HG03135 (cell line): ENCODE data around the gene GP1BB.
"Not testable (repeated sequence)": the region's sequence is repeated elsewhere in the genome, so short reads cannot be mapped to it uniquely, and the experiment has no call there.

ENCODE experiments used
- ATAC-seq: cut with Tn5 transposase; IDR thresholded peaks from one replicate; pipeline ENCODE4 v1.9.1; 2021; ENCODE audit warnings: mild to moderate bottlenecking, moderate library complexity; ENCODE audit not compliant: unreplicated experiment

The GP1BB gene

DNA sequence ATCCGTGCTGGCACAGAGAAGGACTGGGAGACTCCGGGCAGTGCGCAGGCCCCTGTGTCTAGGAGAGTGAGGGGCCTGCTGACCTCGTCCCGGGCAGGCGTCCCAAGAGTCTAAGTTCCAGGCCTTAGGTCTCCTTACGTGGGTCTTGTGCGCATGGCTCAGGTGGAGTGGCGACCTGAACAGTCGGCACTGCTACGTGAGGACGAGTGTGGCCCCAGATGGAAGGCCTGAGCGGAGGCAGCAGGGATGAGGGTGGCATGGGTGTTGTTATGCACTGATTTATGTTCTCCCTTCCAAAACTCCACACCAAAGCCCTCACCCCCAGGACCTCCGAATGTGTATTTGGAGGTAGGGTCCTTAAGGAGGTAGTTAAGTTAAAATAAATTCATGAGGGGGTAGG, 29.8 kb upstream of the GP1BB start:
- no peak for ATAC-seq

DNA sequence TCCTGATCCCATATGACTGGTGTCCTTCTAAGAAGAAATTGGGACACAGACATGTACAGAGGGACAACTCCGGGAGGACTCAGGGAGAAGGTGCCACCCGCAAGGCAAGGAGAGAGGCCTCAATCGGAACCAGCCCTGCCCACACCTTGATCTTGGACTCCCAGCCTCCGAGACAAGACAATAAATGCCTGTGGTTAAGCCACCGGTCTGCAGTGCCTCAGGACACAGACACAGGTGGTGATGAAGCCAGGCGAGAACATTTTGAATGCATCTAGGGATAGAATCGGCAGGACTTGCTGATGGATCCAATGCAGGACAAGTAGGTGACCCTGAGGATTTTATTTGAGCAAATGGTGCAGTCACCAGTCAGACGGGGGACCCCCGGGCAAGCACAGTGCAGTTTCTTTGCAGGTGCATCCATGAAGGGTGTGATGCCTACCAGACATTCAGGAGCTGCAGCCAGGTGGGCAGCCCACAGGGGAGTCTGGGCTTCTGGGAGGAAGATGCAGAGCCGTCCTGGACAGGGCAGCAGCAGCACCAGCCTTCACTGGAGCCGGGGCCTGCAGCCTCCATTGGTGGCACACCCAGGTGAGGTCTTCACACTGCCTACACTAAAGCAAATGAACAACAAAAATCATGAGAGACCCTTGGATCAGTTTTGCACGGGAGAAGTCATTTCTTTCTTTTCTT, 29.2 kb upstream of the GP1BB start:
- no peak for ATAC-seq

DNA sequence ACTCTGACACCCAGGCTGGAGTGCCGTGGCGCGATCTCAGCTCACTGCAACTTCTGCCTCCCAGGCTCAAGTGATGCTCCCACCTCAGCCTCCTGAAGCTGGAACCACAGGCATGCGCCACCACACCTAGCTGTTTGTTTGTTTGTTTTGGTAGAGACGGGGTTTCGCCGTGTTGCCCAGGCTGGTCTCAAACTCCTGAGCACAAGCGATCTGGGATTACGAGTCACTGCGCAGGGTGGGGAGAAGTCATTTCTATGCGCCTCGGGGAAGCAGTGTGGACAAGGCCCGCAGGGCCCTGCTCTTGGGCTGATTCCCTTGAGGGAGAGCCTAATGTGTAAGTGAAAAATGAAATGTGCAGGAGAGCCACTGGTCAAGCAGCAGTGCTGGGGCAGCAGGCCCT, 28.6 kb upstream of the GP1BB start:
- no peak for ATAC-seq

GRCh38 chr22:19696504-19697276, 26.6 kb upstream of the GP1BB start:
- no peak for ATAC-seq

- not testable (repeated sequence) for ATAC-seq
Observed at GRCh38 chr22:19697871-19698270, 25.5 kb upstream of the GP1BB start.

GRCh38 chr22:19700790-19701419, 22.4 kb upstream of the GP1BB start:
- no peak for ATAC-seq

- no peak for ATAC-seq
Observed at GRCh38 chr22:19701420-19702145, 21.8 kb upstream of the GP1BB start.

DNA sequence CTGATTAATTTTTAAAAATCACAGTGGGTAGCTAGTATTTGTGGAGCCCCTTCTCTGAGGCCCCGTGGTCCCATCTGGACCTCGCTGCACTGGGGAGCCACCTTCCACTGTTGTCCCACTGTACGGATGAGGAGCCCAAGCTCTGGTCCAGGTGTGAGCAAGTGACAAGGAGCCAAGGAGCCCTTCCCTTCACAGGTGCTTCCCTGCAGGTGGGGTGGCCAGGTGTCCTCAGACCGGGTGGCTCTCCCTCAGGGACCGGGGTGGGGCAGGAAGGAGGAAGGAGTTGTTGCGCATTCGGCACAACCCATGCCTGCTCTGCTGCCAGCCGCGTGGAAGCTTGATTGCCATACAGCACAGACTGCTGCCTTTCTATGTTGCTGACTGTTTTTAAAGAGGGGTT, 19.5 kb upstream of the GP1BB start:
- no peak for ATAC-seq

- no peak for ATAC-seq
Observed at GRCh38 chr22:19704355-19705015, 18.9 kb upstream of the GP1BB start.

- no peak for ATAC-seq
Observed at GRCh38 chr22:19705181-19705934, 18.0 kb upstream of the GP1BB start.

DNA sequence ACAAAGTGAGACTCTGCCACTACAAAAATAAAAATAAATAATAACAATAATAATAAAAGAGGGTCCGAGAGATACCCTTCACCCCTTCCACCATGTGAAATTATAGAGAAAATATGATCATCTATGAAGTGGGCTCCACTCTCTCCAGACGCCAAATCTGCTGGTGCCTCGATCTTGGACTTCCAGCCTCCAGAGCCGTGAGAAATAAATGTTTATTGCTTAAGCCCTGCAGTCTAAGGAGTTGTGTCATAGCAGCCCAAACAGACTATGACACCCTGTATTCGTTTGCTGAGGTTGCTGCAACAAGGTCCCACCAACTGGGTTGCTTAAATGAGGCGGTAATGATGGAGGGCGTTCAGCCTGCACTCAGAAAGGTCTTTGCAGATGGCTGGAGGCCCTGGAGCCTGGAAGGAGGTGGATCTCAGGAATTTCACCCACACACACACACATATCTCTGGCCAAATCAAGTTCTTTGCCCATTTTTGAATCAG, 16.6 kb upstream of the GP1BB start:
- no peak for ATAC-seq

DNA sequence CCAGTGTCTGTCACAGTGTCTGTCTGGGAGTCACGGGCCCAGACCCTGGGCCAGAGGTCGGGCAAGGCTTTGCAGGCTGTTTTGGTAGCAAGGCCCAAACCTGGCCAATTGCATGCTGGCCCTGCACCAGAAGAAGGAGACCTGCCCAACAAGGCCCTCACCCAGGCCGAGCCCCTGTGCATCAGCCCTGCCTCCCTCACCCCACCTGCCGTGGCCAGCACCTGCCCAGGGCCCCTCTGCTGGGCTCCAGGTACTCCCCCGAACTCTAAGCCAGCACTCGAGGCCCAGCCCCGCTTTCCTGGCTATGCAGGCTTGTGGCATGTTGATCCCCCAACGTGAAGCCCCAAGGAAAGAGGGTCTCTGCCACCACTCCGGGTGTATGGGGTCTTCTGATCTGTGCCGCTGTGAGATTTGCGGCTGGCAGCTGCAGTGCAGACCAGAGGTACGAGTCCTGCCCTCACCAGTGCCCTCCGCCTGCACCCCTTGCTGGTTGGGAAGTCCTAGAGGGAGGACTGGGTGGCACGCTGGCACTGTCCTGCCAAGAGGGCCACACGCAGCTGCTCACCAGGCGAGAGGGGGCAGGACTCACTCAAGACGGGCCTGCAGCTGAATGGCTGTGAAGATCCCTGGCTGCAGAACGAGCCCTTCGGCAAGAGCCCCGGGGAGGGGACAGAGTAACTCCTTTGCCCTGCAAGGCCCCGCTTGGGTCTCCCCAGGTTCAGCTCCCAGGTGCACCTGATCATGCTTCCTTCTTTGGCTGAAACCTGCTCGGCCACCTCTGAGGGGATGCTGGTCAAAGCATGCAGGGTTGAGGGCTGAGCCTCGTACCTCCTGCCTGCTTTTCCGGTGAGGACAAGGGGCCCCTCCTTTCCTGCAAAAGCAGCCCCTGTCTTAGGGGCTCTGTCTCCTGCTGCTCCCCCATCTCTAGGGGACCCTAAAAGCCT, 15.7 kb upstream of the GP1BB start:
- ATAC-seq: no peak

DNA sequence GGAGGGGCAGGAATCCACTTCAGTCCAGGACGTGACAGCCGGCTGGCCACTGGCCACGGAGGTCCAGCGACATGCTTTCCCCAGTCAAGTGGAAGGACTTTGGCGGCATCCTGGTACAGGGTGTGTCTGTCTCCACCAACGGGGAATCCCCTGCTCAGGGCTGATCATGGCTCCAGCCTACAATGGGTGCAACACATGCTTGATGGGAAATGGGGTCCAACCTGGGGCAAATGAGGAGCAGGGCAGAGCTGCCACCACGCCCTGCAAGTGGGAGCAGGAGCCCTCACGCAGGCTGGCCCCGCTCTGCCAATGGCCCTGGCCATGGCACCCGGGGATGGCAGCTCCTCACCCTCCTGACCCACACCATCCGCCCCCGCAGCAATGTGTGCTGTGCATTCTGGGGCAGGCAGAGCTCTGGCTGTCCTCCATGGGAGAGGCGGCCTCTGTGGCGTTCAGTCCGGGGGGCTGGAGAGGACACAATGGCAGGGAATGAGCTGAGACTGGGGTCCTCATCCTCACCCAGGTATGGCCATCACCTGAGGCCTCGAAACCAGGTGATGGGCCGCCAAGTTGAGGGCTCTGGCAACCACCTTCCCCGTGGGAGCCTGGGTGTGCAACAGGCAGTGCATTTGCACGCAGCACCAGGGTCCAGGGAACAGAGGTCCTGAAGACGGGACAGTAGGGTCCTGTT, 14.9 kb upstream of the GP1BB start:
- no peak for ATAC-seq

DNA sequence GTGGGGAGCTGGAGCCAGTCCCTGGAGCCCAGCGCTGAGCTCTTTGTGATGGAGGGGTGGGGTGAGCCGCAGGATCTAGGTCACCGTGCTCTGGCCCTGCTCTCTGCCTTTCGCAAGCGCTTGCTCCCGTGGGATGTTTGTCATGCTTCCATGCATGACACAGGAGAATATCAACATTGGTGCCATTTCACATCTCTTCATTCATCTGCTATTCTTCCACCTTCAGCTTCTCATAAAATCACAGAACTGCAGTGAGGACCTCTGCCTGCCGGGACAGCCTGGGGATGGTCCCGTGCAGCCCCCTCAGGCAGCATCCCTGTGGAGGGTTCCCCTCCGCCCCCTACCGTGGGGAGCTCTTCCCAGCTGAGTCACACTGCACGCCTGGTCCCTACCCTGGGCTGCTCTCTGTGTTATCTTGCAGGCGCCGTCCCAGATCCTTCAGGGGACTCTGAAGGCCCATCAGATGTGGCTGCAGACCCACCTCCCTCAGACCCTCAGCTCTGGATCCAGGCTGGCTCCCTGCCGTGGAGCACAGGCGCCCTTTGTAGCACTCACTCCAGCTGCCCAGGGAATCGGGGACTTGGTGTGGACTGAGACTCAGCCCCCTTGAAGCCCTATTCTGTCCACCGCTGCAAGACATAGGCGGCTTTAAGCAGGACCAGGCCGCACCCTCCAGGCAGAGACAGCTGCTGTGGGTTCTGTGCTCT, 14.1 kb upstream of the GP1BB start:
- no peak for ATAC-seq

DNA sequence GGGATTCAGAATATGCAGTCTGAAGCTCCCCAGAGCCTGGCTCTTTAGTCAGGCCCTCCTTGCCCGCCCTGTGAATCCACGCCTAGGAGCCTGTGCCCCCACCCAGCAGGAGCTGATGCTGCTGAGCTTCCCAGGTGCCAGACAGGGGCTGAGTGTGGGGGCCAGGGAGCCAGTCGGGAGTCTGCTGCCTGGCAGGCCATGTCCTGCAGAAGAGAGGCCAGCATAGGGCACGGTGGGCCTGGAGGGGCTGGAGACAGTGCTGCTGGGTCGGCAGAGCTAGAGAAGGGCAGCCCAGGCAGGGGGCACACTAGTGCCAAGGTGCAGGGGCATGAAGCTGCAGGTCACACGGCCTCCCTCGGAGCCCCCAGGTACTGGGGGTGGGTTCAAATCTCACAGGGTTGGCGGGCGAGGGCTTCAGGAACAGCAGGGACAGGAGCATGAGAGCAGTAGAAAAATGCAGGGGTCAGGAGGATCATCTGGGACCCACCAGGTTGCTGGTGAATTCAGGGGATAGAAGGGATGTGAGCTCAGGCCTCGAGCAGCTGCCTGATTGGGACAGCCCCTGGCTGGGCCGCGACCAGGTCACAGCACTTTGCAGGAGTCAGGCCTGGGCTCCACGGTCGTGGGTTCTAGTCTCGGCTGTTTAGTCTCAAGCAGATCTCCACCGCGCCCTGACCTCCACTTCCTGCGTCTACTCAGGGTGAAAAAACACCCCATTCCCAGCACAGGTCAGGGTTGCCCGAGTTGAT, 13.1 kb upstream of the GP1BB start:
- ATAC-seq: no peak

DNA sequence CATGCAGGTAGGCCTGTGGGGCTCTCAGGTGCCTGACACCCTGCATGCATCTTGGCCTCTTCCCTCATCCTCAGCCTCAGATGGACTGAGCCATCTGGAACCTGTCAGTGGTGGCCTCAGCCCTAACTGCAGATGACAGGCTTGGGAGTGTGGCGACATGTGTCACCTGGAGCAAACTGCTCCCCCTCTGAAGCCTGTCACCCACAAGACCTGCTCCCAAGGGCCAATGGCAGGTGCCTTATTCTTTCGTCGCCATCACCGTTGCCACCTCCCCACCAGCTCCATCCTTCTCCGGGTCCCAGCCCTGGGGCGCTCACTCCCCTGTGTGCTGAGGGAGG, 12.6 kb upstream of the GP1BB start:
- ATAC-seq: no peak

- ATAC-seq: no peak
Observed at GRCh38 chr22:19713245-19713644, 10.1 kb upstream of the GP1BB start.
